Esophagus squamous epithelium (tissue), 5 donors: ENCODE data around the gene HECW1. TPM values are rescaled to one million over a fixed set of nuclear protein-coding genes. Genes with fewer than 3 reads are reported as not detected.

ENCODE experiments used
- DNase-seq: peaks from one replicate; lab custom pipeline; 2025; lab: John Stamatoyannopoulos, UW
- H3K27ac ChIP-seq, 4 donors: fragments of 200-600 bp; sonication (generic); one replicate each; pipeline ENCODE4 v1.5.1; 2016 to 2019; ENCODE audit warnings: mild to moderate bottlenecking in 1 of 4
- H3K27me3 ChIP-seq, 4 donors: fragments of 200-600 bp; sonication (generic); 1 replicate in 3 of 4; 2 replicates in 1 of 4; pipeline versions ENCODE4 v1.5.1 to v1.6.0; 2017 to 2021; ENCODE audit warnings: antibody characterized with exemption in 1 of 4
- H3K36me3 ChIP-seq, 3 donors: fragments of 200-600 bp; sonication (generic); one replicate each; pipeline ENCODE4 v1.5.1; 2016 to 2019
- H3K4me1 ChIP-seq, 3 donors: fragments of 200-600 bp; sonication (generic); one replicate each; pipeline ENCODE4 v1.5.1; 2017 to 2019
- H3K4me3 ChIP-seq, 4 donors: fragments of 200-600 bp; sonication (generic); 1 replicate in 3 of 4; 2 replicates in 1 of 4; pipeline ENCODE4 v1.5.1; 2016 to 2019; ENCODE audit warnings: mild to moderate bottlenecking in 2 of 4, moderate library complexity in 1 of 4
- H3K9me3 ChIP-seq, 3 donors: fragments of 200-600 bp; sonication (generic); one replicate each; pipeline ENCODE4 v1.5.1; 2016 to 2019
- POLR2A ChIP-seq, 4 donors: fragments of 450-650 bp; IDR thresholded peaks; one replicate each; pipeline ENCODE4 v1.6.1; 2017; ENCODE audit warnings: antibody characterized with exemption in 4 of 4, mild to moderate bottlenecking in 4 of 4, moderate library complexity in 3 of 4
- WGBS, 2 donors: methylation state at CpG; one replicate each; pipeline ENCODE4 v1.1.5; 2018; 5-methylcytosine and 5-hydroxymethylcytosine counted together
- intact Hi-C: fragments of 100-400 bp; cut with DNase I; formaldehyde crosslinking; loops from one replicate; pipeline ENCODE4 v1.15.0; 2022
- total RNA-seq, 4 donors: library from RNA; depleted of rRNA; stranded (reverse); fragments of >200 nt; gene quantifications; one replicate each; pipeline ENCODE4 v1.1.0, GENCODE V29; 2016
- TF ChIP-seq, protein P1 (sequence below), 6 experiments: fragments of 450-650 bp in 4 of 6; fragments of 200-600 bp in 2 of 6; sonication (generic) in 2 of 6; IDR thresholded peaks; one replicate each; pipeline ENCODE4 v1.5.1; 2016 to 2019; ENCODE audit warnings: antibody characterized with exemption in 6 of 6, mild to moderate bottlenecking in 4 of 6, moderate library complexity in 4 of 6
- donor health status: DM: yes; HTN: yes; CAD: no.

The HECW1 gene
- total RNA-seq, 4 donors from 2014 or later = 0.18 to 0.57 (median 0.19) TPM; not detected in 1

DNA sequence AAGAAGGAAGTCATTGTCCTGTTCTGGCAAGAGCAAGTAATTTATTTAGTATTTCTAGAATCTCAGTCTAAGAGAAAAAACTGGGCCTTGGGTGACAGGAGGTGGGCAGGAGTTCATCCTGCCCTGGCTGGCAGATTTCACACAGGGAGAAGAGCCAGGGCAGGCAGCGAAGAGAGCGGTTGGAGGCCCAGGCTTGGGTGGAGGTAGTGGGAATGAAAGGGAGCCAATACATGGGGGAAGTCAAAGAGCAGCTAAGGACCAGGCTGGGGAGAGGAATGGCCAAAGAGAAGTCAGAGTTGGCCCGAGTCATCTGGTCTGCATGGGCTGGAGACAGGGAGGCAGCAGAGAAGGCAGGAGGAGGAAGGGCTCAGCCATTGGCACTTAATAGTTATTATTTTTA, 51.4 kb downstream of the HECW1 start:
- no peaks in the 10 kb centered on the region for H3K27me3 ChIP-seq
- H3K27ac ChIP-seq = no peak overlapping the region
- no peaks in the 10 kb centered on the region for H3K9me3 ChIP-seq
- H3K36me3 ChIP-seq = no peaks in the 10 kb centered on the region
- DNase-seq = no peak
- WGBS, 2 donors = 92 to 96% methylated on average over 3 of the region's 3 CpGs
- H3K4me3 ChIP-seq = no peak overlapping the region
- TF ChIP-seq POLR2A (IDR thresholded peaks at IDR 0.05) = no peak
- TF ChIP-seq, protein P1, sequence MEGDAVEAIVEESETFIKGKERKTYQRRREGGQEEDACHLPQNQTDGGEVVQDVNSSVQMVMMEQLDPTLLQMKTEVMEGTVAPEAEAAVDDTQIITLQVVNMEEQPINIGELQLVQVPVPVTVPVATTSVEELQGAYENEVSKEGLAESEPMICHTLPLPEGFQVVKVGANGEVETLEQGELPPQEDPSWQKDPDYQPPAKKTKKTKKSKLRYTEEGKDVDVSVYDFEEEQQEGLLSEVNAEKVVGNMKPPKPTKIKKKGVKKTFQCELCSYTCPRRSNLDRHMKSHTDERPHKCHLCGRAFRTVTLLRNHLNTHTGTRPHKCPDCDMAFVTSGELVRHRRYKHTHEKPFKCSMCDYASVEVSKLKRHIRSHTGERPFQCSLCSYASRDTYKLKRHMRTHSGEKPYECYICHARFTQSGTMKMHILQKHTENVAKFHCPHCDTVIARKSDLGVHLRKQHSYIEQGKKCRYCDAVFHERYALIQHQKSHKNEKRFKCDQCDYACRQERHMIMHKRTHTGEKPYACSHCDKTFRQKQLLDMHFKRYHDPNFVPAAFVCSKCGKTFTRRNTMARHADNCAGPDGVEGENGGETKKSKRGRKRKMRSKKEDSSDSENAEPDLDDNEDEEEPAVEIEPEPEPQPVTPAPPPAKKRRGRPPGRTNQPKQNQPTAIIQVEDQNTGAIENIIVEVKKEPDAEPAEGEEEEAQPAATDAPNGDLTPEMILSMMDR (IDR thresholded peaks at IDR 0.05) = no peak
- intact Hi-C loops = no loop called here
- peaks cover 4 to 8% (median 5%) of the 10 kb centered on the region in 3 donors for H3K4me1 ChIP-seq

DNA sequence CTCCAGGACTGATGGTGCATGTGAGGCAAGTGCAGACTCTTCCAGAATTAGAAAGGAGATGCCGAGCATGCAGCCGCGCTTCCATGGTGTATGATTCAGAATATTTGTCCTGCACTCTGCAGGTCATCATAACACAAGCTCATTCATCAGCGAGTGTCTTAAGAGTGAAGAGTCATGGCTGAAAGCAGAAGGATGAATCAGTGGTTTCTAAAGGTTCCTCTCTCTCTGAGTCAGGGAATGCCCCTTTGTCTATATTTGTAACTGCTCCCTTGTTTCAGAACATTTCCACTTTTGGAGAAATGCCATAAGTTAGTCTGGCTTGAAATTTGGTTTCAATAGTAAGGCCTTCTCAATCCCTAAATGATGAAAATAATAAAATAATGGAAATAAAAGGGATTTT, 52.3 kb downstream of the HECW1 start:
- no peaks in the 10 kb centered on the region for H3K27me3 ChIP-seq
- no peak overlapping the region for H3K4me3 ChIP-seq
- H3K36me3 ChIP-seq = no peaks in the 10 kb centered on the region
- H3K4me1 ChIP-seq = peaks cover 4 to 8% (median 5%) of the 10 kb centered on the region in 3 donors
- intact Hi-C loops = no loop called here
- H3K9me3 ChIP-seq = no peaks in the 10 kb centered on the region
- no peak for TF ChIP-seq POLR2A (IDR thresholded peaks at IDR 0.05)
- H3K27ac ChIP-seq = no peak overlapping the region
- 11 to 32% methylated on average over 4 of the region's 4 CpGs for WGBS, 2 donors
- no peak for DNase-seq

DNA sequence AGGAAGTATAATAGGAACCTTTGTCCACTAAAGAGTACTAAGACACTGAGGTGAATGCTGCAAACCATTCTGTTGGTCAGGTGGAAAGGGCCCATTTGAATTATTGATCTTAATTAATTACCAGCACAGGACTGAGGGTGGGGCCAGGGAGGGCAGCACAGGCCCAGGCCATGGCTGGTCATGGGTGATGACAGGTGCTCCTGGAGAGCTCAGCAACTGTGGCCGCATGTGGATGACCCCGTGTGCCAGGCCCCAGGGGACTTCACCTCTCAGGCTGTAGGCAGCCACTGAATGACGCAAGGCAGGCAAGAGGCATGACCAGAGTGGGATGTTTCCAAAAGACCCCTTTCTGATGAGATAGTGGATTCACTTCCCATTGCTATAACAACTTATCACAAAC, 54.2 kb downstream of the HECW1 start:
- no peak overlapping the region for H3K4me3 ChIP-seq
- intact Hi-C loops = no loop called here
- WGBS, 2 donors = 100% methylated on average over 1 of the region's 3 CpGs; no CpG with 5 or more reads in 1 of the 2 donors
- H3K36me3 ChIP-seq = no peaks in the 10 kb centered on the region
- peaks cover 0 to 1% (median 0%) of the 10 kb centered on the region in 4 donors for H3K27me3 ChIP-seq
- no peak overlapping the region for H3K27ac ChIP-seq
- no peak for DNase-seq
- no peak for TF ChIP-seq POLR2A (IDR thresholded peaks at IDR 0.05)
- TF ChIP-seq, protein P1 (IDR thresholded peaks at IDR 0.05) = no peak
- H3K9me3 ChIP-seq = no peaks in the 10 kb centered on the region
- peaks cover 4 to 8% (median 5%) of the 10 kb centered on the region in 3 donors for H3K4me1 ChIP-seq

DNA sequence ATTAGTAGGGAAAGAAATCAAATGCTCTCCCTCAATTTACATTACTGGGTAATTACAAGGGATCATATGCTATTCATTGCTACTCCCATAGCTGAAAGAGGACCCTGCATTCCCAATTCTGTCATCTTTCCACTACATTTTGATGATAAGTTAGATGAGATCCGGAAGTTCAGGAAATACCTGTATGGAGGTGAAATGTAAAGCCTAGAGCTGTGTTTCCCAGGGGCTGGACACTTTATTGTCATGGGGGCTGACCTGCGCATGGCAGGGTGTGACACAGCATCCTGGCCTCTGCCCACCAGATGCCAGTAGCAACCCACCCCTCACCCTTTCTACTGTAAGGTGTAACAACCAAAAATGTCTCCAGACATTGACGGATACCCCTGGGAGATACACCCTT, 56.6 kb downstream of the HECW1 start:
- peaks cover 4 to 8% (median 5%) of the 10 kb centered on the region in 3 donors for H3K4me1 ChIP-seq
- intact Hi-C loops = no loop called here
- TF ChIP-seq POLR2A (IDR thresholded peaks at IDR 0.05) = no peak
- TF ChIP-seq, protein P1 (IDR thresholded peaks at IDR 0.05) = no peak

DNA sequence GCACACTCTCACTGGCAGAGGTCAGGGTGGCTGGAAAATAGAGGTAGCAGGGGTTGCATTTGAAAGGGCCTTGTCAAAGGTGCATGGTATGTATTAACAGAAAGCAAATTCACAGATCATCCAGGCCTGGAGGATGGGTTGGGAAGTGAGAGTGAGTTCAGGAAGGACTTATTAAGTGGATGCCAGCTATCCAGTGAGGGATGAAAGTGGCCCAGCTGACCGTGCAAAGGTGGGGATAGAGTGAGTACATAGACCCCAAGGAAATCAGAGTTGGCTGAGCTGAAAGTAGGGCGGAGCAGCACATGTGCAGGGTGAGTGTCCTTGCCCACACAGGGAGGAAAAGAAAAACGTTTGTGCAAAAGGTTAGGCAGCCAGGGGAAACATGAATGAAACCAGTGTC, 58.1 kb downstream of the HECW1 start:
- Histone ChIP-seq H3K4me1 (no peaks in the 10 kb centered on the region), H3K4me3 (no peak overlapping the region), H3K36me3 (no peaks in the 10 kb centered on the region), H3K27me3 (peaks cover 0 to 8% (median 0%) of the 10 kb centered on the region in 4 donors), H3K9me3 (no peaks in the 10 kb centered on the region), H3K27ac (no peak overlapping the region)
- WGBS, 2 donors = 50% methylated on average over 3 of the region's 3 CpGs
- intact Hi-C loops = no loop called here
- no peak for DNase-seq
- TF ChIP-seq POLR2A (IDR thresholded peaks at IDR 0.05) = no peak
- TF ChIP-seq, protein P1 (IDR thresholded peaks at IDR 0.05) = no peak

More for the DNA sequence above, 56.6 kb downstream of the HECW1 start:
- DNase-seq = no peak
- Histone ChIP-seq H3K36me3 (no peaks in the 10 kb centered on the region), H3K27ac (no peak overlapping the region), H3K27me3 (peaks cover 0 to 8% (median 0%) of the 10 kb centered on the region in 4 donors), H3K4me3 (no peak overlapping the region), H3K9me3 (no peaks in the 10 kb centered on the region)
- WGBS, 2 donors = 93 to 94% methylated on average over 3 of the region's 3 CpGs
